ENCODE data around the gene BACH2. TPM values are rescaled to one million over a fixed set of nuclear protein-coding genes. Genes with fewer than 3 reads are reported as not detected.

BACH2 gene
- total RNA-seq, 1 experiment from 2014 or later: 3.3 TPM

- Histone ChIP-seq H2AFZ (ENCODE audit: low read depth, low read length, poor library complexity, severe bottlenecking) (no peak overlapping the region), H3K27me3 (ENCODE audit: insufficient read depth, low read length) (no peaks in the 10 kb centered on the region), H3K27ac (ENCODE audit: low read depth, low read length) (no peak overlapping the region), H3K9ac (ENCODE audit: low read length) (no peak overlapping the region), H3K79me2 (ENCODE audit: insufficient read depth, low read length) (no peaks in the 10 kb centered on the region), H4K20me1 (ENCODE audit: insufficient read depth) (no peaks in the 10 kb centered on the region), H3K4me3 (replicated peaks in 1 of 2; ENCODE audit: low read depth in 1 of 2, low read length in 2 of 2) (no peak overlapping the region), H3K9me3 (ENCODE audit: control insufficient read depth in 1 of 2, insufficient read depth in 1 of 2, low read depth in 1 of 2, low read length in 2 of 2) (no peaks in the 10 kb centered on the region), H3K4me1 (ENCODE audit: control insufficient read depth in 1 of 2, insufficient read depth in 2 of 2, low read length in 2 of 2) (peaks cover 0 to 10% of the 10 kb centered on the region in 2 experiments; a peak in 1 of 4 replicates), H3K9me2 (ENCODE audit: insufficient read depth) (no peaks in the 10 kb centered on the region), H3K4me2 (ENCODE audit: low read length) (no peak overlapping the region), H3K36me3 (ENCODE audit: control insufficient read depth in 1 of 2, insufficient read depth in 2 of 2, low read length in 2 of 2) (no peaks in the 10 kb centered on the region)
- RAD21 ChIA-PET (ENCODE audit: low non-redundant PET in 1 of 2, low total read pairs in 2 of 2, uncharacterized antibody in 2 of 2, unreplicated experiment in 2 of 2): no interaction called here
- ATAC-seq: no peak
- CTCF ChIA-PET: no interaction called here
- DNase-seq (ENCODE audit: low read depth, low spot score): no peak
- intact Hi-C loops (cut with micrococcal nuclease): no loop called here
- POLR2A ChIA-PET: no interaction called here
- TF ChIP-seq EGR1 (IDR thresholded peaks at IDR 0.05; ENCODE audit: low read depth) (no peak), YY1 (IDR thresholded peaks at IDR 0.05; ENCODE audit: extremely low read depth, insufficient replicate concordance, low read depth, low read length) (no peak), SIN3A (IDR thresholded peaks at IDR 0.05; ENCODE audit: low read depth) (no peak), CEBPB (IDR thresholded peaks at IDR 0.05; ENCODE audit: low read depth) (no peak), ELF1 (IDR thresholded peaks at IDR 0.05; ENCODE audit: borderline replicate concordance, low read depth) (no peak)
- BruUV-seq (replicated peaks): no TSS peak
Observed at GRCh38 chr6:90169374-90169773, 127.3 kb downstream of the BACH2 start.

GRCh38 chr6:90168693-90169131, 127.9 kb downstream of the BACH2 start:
- DNase-seq (ENCODE audit: low read depth, low spot score) (no peak), ATAC-seq (no peak)
- no peaks in the 10 kb centered on the region for H3K9me3 ChIP-seq (ENCODE audit: control insufficient read depth in 1 of 2, insufficient read depth in 1 of 2, low read depth in 1 of 2, low read length in 2 of 2)
- no peaks in the 10 kb centered on the region for H4K20me1 ChIP-seq (ENCODE audit: insufficient read depth)
- H3K79me2 ChIP-seq (ENCODE audit: insufficient read depth, low read length): no peaks in the 10 kb centered on the region
- no peak overlapping the region for H3K4me2 ChIP-seq (ENCODE audit: low read length)
- H2AFZ ChIP-seq (ENCODE audit: low read depth, low read length, poor library complexity, severe bottlenecking): no peak overlapping the region
- CTCF ChIA-PET: no interaction called here
- H3K4me3 ChIP-seq (replicated peaks in 1 of 2; ENCODE audit: low read depth in 1 of 2, low read length in 2 of 2): no peak overlapping the region
- intact Hi-C loops (cut with micrococcal nuclease): no loop called here
- TF ChIP-seq CBX3 (IDR thresholded peaks at IDR 0.05; ENCODE audit: low read depth): no peak
- TF ChIP-seq ZNF274 (IDR thresholded peaks at IDR 0.05; ENCODE audit: low read depth, low read length): no peak
- no peak for TF ChIP-seq ZFX (IDR thresholded peaks at IDR 0.05)
- no peak for TF ChIP-seq ZBTB33 (IDR thresholded peaks at IDR 0.05; ENCODE audit: extremely low read depth, insufficient replicate concordance, low read length)
- TF ChIP-seq CEBPB (IDR thresholded peaks at IDR 0.05; ENCODE audit: low read depth): no peak
- 0 out of 2 replicates have a peak, but pooled peaks have one; percentile 19 for TF ChIP-seq FOSL1 (IDR thresholded peaks at IDR 0.05; ENCODE audit: low read depth)
- TF ChIP-seq MAX (IDR thresholded peaks at IDR 0.05): no peak
- TF ChIP-seq ATF3 (IDR thresholded peaks at IDR 0.05): 0 out of 2 replicates have a peak, but pooled peaks have one; percentile 15
- BruUV-seq (replicated peaks): no TSS peak
- no peaks in the 10 kb centered on the region for H3K9me2 ChIP-seq (ENCODE audit: insufficient read depth)
- peaks cover 0 to 10% of the 10 kb centered on the region in 2 experiments; a peak in 1 of 4 replicates for H3K4me1 ChIP-seq (ENCODE audit: control insufficient read depth in 1 of 2, insufficient read depth in 2 of 2, low read length in 2 of 2)
- H3K9ac ChIP-seq (ENCODE audit: low read length): no peak overlapping the region
- POLR2A ChIA-PET: no interaction called here
- H3K36me3 ChIP-seq (ENCODE audit: control insufficient read depth in 1 of 2, insufficient read depth in 2 of 2, low read length in 2 of 2): no peaks in the 10 kb centered on the region
- no peaks in the 10 kb centered on the region for H3K27me3 ChIP-seq (ENCODE audit: insufficient read depth, low read length)
- RAD21 ChIA-PET (ENCODE audit: low non-redundant PET in 1 of 2, low total read pairs in 2 of 2, uncharacterized antibody in 2 of 2, unreplicated experiment in 2 of 2): no interaction called here
- no peak overlapping the region for H3K27ac ChIP-seq (ENCODE audit: low read depth, low read length)

Data from HCT116 (cell line).